AG04449 (cell line): ENCODE results near the gene GSTK1.

Experiments used
- CTCF ChIA-PET: fragments of 350-600 bp; formaldehyde crosslinking; extraction: SDS; loops from one replicate; lab custom pipeline; 2021; ENCODE audit warnings: antibody characterized with exemption; lab: Yijun Ruan, JAX
- POLR2A ChIA-PET: fragments of 400-600, 350-600 bp; formaldehyde crosslinking; extraction: SDS; loops from one replicate; lab custom pipeline; 2020; ENCODE audit warnings: antibody characterized with exemption, inconsistent platforms; lab: Yijun Ruan, JAX
- DNase-seq: peaks from one replicate; pipeline ENCODE4 v3.0.0-alpha.2; 2010; ENCODE audit warnings: low read depth, low spot score
- H3K4me3 ChIP-seq: 2 replicates; pipeline ENCODE4 v1.5.1; 2011; ENCODE audit warnings: low read depth, mild to moderate bottlenecking, control low read depth, low read length
- CTCF ChIP-seq: IDR thresholded peaks from one replicate; pipeline ENCODE4 v1.5.1; 2011; ENCODE audit warnings: mild to moderate bottlenecking, moderate library complexity, low read length, control low read depth, inconsistent platforms; ENCODE audit not compliant: insufficient read depth; ENCODE audit errors: missing control alignments

Gene GSTK1

DNA sequence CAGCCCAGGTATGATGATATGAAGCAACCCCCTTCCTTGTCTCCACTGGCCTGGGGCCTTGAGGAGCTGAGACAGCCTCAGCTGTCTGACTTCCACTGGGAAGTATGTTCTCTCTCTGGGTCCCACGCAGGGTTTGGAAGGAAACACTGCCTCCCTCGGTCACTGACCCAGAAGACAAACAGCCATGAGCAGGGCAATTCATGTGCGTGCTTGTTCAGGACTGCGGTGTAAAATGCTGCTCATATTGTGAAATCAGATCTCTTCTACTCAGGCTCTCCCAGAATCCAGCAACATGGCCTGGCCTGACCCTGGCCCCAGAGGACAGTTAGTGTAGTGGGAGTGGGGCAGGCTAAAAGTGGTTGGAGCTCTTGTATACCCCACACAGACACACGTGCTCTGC is 55.4 kb downstream of the GSTK1 start:
- TF ChIP-seq CTCF, result no peak
- ChIA-PET POLR2A (no interaction called here), CTCF (interaction anchor here (1.0 to 1.5 kb wide), 2 partner anchors 10 to 13 kb away, joined by 3 read pairs; no protein-coding TSS in a partner anchor)
- peak; percentile 29 for DNase-seq
- H3K4me3 ChIP-seq, result no peak overlapping the region
